Endothelial cell of umbilical vein (primary cell): ENCODE results near the gene GKN2. TPM values are rescaled to one million over a fixed set of nuclear protein-coding genes. Genes with fewer than 3 reads are reported as not detected.

ENCODE experiments used
- BruUV-seq: library from RNA; stranded (reverse); fragments of 400-500 nt; replicated peaks from 2 replicates; lab custom pipeline; 2021; lab: Mats Ljungman, UMichigan
- CTCF ChIA-PET: fragments of 300-600, 350-600 bp; sonication (Branson Sonifier 250); formaldehyde crosslinking; loops from one replicate; lab custom pipeline; 2021; ENCODE audit warnings: antibody characterized with exemption, inconsistent platforms; lab: Charles Lee
- POLR2A ChIA-PET: fragments of 300-600, 350-600 bp; sonication (Branson Sonifier 250); formaldehyde crosslinking; loops from one replicate; lab custom pipeline; 2021; ENCODE audit warnings: antibody characterized with exemption, inconsistent platforms; lab: Charles Lee
- DNase-seq: peaks from one replicate; pipeline ENCODE4 v3.0.0-alpha.2; 2011; ENCODE audit warnings: low read depth, low spot score
- FAIRE-seq: peaks from 2 replicates; lab custom pipeline; 2011; peaks lifted over from hg19 to GRCh38; lab: Jason Lieb, UNC
- H2AFZ ChIP-seq: 2 replicates; pipeline ENCODE4 v1.6.0; 2012; ENCODE audit warnings: low read depth, low read length, control low read depth, inconsistent platforms
- H3K27ac ChIP-seq: 2 replicates; pipeline ENCODE4 v1.5.1; 2011; ENCODE audit warnings: low read depth, mild to moderate bottlenecking, control low read depth, low read length, moderate library complexity; ENCODE audit not compliant: insufficient read depth
- H3K27me3 ChIP-seq, 2 experiments: 2 replicates each; pipeline versions ENCODE4 v1.6.0 to v1.6.1; 2011; ENCODE audit warnings: low read length in 2 of 2, mixed read lengths in 1 of 2; ENCODE audit not compliant: control insufficient read depth in 2 of 2, insufficient read depth in 2 of 2
- H3K36me3 ChIP-seq, 2 experiments: 2 replicates in 1 of 2; 3 replicates in 1 of 2; pipeline ENCODE4 v1.5.1; 2011; ENCODE audit warnings: low read length in 2 of 2, mild to moderate bottlenecking in 1 of 2, moderate library complexity in 1 of 2; ENCODE audit not compliant: control insufficient read depth in 2 of 2, insufficient read depth in 2 of 2; ENCODE audit errors: extremely low read depth in 1 of 2
- H3K4me1 ChIP-seq: 3 replicates; pipeline ENCODE4 v1.5.1; 2011; ENCODE audit warnings: mild to moderate bottlenecking, low read length; ENCODE audit not compliant: control insufficient read depth, insufficient read depth; ENCODE audit errors: extremely low read depth
- H3K4me2 ChIP-seq: 2 replicates; pipeline ENCODE4 v1.6.1; 2011; ENCODE audit warnings: low read length, control low read depth, mixed read lengths; ENCODE audit not compliant: insufficient read depth
- H3K4me3 ChIP-seq, 3 experiments: fragments of 200-600 bp in 1 of 3; sonication (generic), shearing (Covaris generic) in 1 of 3; replicated peaks in 1 of 3; 2 replicates each; pipeline ENCODE4 v1.5.1; 2011 to 2016; ENCODE audit warnings: control low read depth in 3 of 3, low read length in 3 of 3, mild to moderate bottlenecking in 2 of 3, inconsistent platforms in 1 of 3, low read depth in 1 of 3, moderate library complexity in 1 of 3; ENCODE audit not compliant: insufficient read depth in 1 of 3
- H3K79me2 ChIP-seq: 2 replicates; pipeline ENCODE4 v1.6.0; 2012; ENCODE audit warnings: low read length, inconsistent platforms; ENCODE audit not compliant: control insufficient read depth, insufficient read depth
- H3K9ac ChIP-seq: replicated peaks from 2 replicates; pipeline ENCODE3; 2011; ENCODE audit warnings: low read length, control low read depth; ENCODE audit not compliant: insufficient read depth; ENCODE audit errors: extremely low read depth
- H3K9me1 ChIP-seq: replicated peaks from 3 replicates; pipeline ENCODE4 v1.6.0; 2011; ENCODE audit warnings: mild to moderate bottlenecking, low read length; ENCODE audit not compliant: control insufficient read depth, insufficient read depth; ENCODE audit errors: extremely low read depth
- H3K9me3 ChIP-seq: replicated peaks from 2 replicates; pipeline ENCODE4 v1.5.1; 2012; ENCODE audit warnings: low read length, inconsistent platforms; ENCODE audit not compliant: control insufficient read depth, insufficient read depth
- H4K20me1 ChIP-seq: replicated peaks from 2 replicates; pipeline ENCODE3; 2011; ENCODE audit warnings: mild to moderate bottlenecking, low read length; ENCODE audit not compliant: control insufficient read depth, insufficient read depth; ENCODE audit errors: extremely low read depth
- EZH2 ChIP-seq: IDR thresholded peaks from 2 replicates; pipeline ENCODE4 v1.6.1; 2012; ENCODE audit warnings: borderline replicate concordance, low read depth, mild to moderate bottlenecking, moderate library complexity, low read length, inconsistent platforms; ENCODE audit not compliant: severe bottlenecking
- FOS ChIP-seq: IDR thresholded peaks from 2 replicates; pipeline ENCODE4 v1.6.1; 2011; ENCODE audit warnings: mild to moderate bottlenecking, low read length, moderate library complexity, borderline replicate concordance; ENCODE audit not compliant: insufficient read depth
- GATA2 ChIP-seq: IDR thresholded peaks from 2 replicates; pipeline ENCODE4 v1.7.0; 2011; ENCODE audit warnings: low read depth, mild to moderate bottlenecking, moderate library complexity, mixed read lengths, low read length; ENCODE audit not compliant: insufficient read length, insufficient read depth
- JUN ChIP-seq: IDR thresholded peaks from 2 replicates; pipeline ENCODE4 v1.6.1; 2011; ENCODE audit warnings: borderline replicate concordance, low read depth; ENCODE audit not compliant: insufficient read length, insufficient read depth
- MYC ChIP-seq: IDR thresholded peaks from one replicate; pipeline ENCODE4 v1.6.1; 2011; ENCODE audit warnings: mild to moderate bottlenecking, low read depth, low read length
- POLR2A ChIP-seq: IDR thresholded peaks from 2 replicates; pipeline ENCODE4 v1.6.1; 2012; ENCODE audit warnings: low read depth, mild to moderate bottlenecking, control low read depth, low read length
- POLR2AphosphoS5 ChIP-seq: IDR thresholded peaks from 2 replicates; pipeline ENCODE4 v1.6.1; 2012; ENCODE audit warnings: low read depth, mild to moderate bottlenecking, control low read depth, low read length, moderate library complexity; ENCODE audit not compliant: insufficient read depth
- dilution Hi-C: fragments of 300-500 bp; cut with MboI; formaldehyde crosslinking; loops from one replicate; pipeline ENCODE4 v1.15.0; 2019; ENCODE audit warnings: low sequenced_read_pairs; ENCODE audit not compliant: extremely low pct_ligation_motif_present
- intact Hi-C: fragments of 100-400 bp; cut with micrococcal nuclease; formaldehyde crosslinking; loops from one replicate; pipeline ENCODE4 v1.10.0; 2022
- polyA plus RNA-seq, 4 experiments: library from polyadenylated mRNA; depleted of rRNA in 3 of 4; stranded (reverse) in 3 of 4; unstranded in 1 of 4; fragments of >200 nt; gene quantifications; 2 replicates each; pipeline versions ENCODE4 v1.2.1 to v1.2.3, GENCODE V29; 2011 to 2012; ENCODE audit warnings: missing spikeins in 1 of 4
- total RNA-seq: library from RNA; stranded (reverse); gene quantifications from 2 replicates; pipeline ENCODE4 v1.2.3, GENCODE V29; 2021
- TF ChIP-seq, protein P1 (sequence below), 2 donors: IDR thresholded peaks; 1 replicate in 1 of 2; 2 replicates in 1 of 2; pipeline ENCODE4 v1.5.1; 2011; ENCODE audit warnings: low read length in 2 of 2, mild to moderate bottlenecking in 2 of 2, moderate library complexity in 2 of 2, control low read depth in 1 of 2, inconsistent platforms in 1 of 2, low read depth in 1 of 2; ENCODE audit not compliant: insufficient read depth in 1 of 2; ENCODE audit errors: extremely low read depth in 1 of 2
- TF ChIP-seq, protein P2 (sequence below): IDR thresholded peaks from 2 replicates; pipeline ENCODE4 v1.6.1; 2011; ENCODE audit not compliant: insufficient read depth, insufficient read length

Gene GKN2
- total and polyA plus RNA-seq, 2 donors (not counting 3 experiments of a cell fraction or from before 2014, with no cell fraction given), result not detected

DNA sequence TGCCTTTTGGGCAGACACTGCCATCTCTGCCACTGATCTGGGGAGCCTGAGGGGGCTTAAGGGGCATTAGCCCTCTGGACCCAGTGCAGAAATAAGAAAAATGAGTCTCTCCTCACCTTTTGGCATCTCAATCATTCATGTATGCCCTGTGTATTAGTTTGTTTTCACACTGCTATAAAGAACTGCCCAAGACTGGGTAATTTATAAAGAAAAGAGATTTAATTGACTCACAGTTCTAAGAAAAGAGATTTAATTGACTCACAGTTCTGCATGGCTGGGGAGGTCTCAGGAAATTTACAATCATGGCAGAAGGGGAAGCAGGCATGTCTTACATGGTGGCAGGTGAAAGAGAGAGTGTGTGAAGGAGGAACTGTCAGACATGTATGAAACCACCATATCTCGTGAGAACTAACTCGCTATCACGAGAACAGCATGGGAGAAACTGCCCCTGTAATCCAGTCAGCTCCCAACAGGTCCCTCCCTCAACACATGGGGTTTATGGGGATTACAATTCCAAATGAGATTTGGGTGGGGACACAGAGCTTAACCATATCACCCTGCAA lies 21.5 kb downstream of the GKN2 start:
- BruUV-seq, result no TSS peak
- ChIA-PET POLR2A (no interaction called here), CTCF (interaction anchor here (4.3 to 4.9 kb wide), 2 partner anchors 12 to 222 kb away, joined by 18 to 39 read pairs; no protein-coding TSS in a partner anchor)
- Histone ChIP-seq H4K20me1 (no peaks in the 10 kb centered on the region), H3K4me1 (no peaks in the 10 kb centered on the region), H3K9me3 (no peaks in the 10 kb centered on the region), H3K4me3 (no peak overlapping the region), H3K27ac (no peak overlapping the region), H3K9me1 (no peaks in the 10 kb centered on the region), H3K36me3 (no peaks in the 10 kb centered on the region), H3K4me2 (no peak overlapping the region), H3K79me2 (no peaks in the 10 kb centered on the region), H3K9ac (no peak overlapping the region), H2AFZ (no peak overlapping the region), H3K27me3 (peaks cover 8 to 10% of the 10 kb centered on the region in 2 experiments)
- dilution Hi-C loops (loop anchor here (25.0 kb wide), 1 partner anchor 194 kb away; the partner anchor contains the start of gene ARHGAP25), intact Hi-C loops (no loop called here)
- no peak for DNase-seq
- FAIRE-seq, result no peak
- TF ChIP-seq GATA2 (no peak), EZH2 (no peak), JUN (no peak), POLR2A (no peak), MYC (no peak), FOS (no peak), POLR2AphosphoS5 (no peak)
- TF ChIP-seq, protein P1, sequence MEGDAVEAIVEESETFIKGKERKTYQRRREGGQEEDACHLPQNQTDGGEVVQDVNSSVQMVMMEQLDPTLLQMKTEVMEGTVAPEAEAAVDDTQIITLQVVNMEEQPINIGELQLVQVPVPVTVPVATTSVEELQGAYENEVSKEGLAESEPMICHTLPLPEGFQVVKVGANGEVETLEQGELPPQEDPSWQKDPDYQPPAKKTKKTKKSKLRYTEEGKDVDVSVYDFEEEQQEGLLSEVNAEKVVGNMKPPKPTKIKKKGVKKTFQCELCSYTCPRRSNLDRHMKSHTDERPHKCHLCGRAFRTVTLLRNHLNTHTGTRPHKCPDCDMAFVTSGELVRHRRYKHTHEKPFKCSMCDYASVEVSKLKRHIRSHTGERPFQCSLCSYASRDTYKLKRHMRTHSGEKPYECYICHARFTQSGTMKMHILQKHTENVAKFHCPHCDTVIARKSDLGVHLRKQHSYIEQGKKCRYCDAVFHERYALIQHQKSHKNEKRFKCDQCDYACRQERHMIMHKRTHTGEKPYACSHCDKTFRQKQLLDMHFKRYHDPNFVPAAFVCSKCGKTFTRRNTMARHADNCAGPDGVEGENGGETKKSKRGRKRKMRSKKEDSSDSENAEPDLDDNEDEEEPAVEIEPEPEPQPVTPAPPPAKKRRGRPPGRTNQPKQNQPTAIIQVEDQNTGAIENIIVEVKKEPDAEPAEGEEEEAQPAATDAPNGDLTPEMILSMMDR (IDR thresholded peaks at IDR 0.05; ENCODE audit: extremely low read depth in 1 of 2, insufficient read depth in 1 of 2, low read depth in 1 of 2, low read length in 2 of 2), result no peak
- TF ChIP-seq, protein P2, sequence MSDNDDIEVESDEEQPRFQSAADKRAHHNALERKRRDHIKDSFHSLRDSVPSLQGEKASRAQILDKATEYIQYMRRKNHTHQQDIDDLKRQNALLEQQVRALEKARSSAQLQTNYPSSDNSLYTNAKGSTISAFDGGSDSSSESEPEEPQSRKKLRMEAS, result no peak
